D721Med (cell line): ENCODE results near the gene ATP6AP2.
A peak's percentile ranks its signal among the peaks of the same experiment; 100 is the strongest.
"Not testable (repeated sequence)": the region's sequence is repeated elsewhere in the genome, so short reads cannot be mapped to it uniquely, and the experiment has no call there.

ENCODE experiments used
- DNase-seq: peaks from one replicate; pipeline ENCODE4 v3.0.0; 2011; ENCODE audit warnings: low spot score; ENCODE audit not compliant: insufficient read length
- FAIRE-seq: peaks from 2 replicates; lab custom pipeline; 2011; peaks lifted over from hg19 to GRCh38; lab: Jason Lieb, UNC
- TF ChIP-seq, protein P1 (sequence below): IDR thresholded peaks from 2 replicates; pipeline ENCODE4 v1.5.1; 2012; ENCODE audit warnings: mild to moderate bottlenecking, control low read depth; ENCODE audit not compliant: insufficient read depth; ENCODE audit errors: missing control alignments

ATP6AP2 gene

DNA sequence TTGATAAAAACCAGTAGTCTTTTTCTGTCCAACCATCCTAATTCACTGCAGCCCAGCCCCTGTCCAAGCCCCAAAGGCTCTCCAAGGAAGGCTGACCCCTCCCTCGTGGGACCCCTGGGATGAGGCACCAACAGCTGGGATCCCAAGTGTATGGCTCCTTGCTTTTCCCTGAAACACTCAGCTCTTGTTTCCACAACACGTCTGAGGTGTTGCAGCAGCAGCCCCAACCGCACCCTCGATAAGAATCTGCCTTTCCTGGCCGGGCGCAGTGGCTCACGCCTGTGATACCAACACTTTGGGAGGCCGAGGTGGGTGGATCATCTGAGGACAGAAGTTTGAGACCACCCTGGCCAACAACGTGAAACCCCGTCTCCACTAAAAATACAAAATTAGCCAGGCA is 17.0 kb upstream of the ATP6AP2 start:
- TF ChIP-seq, protein P1, sequence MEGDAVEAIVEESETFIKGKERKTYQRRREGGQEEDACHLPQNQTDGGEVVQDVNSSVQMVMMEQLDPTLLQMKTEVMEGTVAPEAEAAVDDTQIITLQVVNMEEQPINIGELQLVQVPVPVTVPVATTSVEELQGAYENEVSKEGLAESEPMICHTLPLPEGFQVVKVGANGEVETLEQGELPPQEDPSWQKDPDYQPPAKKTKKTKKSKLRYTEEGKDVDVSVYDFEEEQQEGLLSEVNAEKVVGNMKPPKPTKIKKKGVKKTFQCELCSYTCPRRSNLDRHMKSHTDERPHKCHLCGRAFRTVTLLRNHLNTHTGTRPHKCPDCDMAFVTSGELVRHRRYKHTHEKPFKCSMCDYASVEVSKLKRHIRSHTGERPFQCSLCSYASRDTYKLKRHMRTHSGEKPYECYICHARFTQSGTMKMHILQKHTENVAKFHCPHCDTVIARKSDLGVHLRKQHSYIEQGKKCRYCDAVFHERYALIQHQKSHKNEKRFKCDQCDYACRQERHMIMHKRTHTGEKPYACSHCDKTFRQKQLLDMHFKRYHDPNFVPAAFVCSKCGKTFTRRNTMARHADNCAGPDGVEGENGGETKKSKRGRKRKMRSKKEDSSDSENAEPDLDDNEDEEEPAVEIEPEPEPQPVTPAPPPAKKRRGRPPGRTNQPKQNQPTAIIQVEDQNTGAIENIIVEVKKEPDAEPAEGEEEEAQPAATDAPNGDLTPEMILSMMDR = no peak
- FAIRE-seq = no peak
- DNase-seq = no peak

DNA sequence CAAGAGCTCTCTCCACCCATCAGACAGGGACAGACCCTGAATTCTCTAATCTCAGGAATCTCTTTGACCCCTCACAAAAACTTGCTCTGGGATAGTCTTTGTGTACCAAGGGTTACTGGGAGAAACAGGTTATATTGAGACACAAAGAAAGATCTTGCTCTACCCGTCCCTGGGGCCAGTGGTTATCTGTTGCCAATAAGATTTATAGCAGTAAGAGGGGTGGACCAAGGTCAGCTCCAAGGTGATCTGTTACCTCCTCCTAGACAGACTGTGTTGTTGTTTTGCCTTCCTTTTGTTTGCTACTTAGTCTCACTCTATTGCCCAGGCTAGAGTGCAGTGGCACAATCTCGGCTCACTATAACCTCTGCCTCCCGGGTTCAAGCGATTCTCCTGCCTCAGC is 16.3 kb upstream of the ATP6AP2 start:
- FAIRE-seq (no peak), DNase-seq (no peak)
- TF ChIP-seq, protein P1 = no peak

DNA sequence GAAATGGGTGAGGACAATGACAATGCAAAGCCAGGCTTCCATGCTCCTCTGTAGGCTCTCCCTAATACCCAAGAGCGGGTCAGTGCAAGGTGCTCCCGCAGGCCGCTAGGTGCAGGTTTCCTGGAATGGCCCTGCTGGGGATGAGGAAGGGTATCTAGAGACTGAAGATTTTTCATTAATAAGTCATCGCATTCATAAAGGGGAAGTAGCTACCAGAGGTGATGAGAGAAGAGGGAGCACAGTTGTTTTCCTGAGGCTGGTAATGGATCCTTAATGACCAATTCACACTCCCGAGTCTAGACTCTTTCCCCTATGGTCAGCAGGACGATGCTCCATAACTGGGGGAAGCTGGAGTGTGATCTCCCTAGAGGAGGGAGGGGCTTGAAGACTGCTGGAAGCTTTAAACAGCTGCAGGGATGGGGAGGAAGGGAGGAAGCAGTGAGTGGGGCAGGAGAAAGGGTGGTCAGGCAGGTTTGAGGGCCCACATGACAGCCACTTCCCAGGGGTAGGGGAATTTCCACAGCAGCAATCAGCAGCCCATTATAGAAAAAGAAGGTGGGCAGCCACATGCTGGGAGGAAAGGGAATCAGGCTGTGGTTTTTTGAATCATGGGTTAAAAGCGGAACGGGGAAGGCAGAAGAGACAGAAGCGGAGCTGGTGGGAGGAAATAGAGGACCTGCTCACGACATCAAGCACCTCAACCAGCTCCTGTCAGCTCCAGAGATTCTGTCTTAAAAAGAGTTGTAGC is 10.2 kb upstream of the ATP6AP2 start:
- FAIRE-seq (no peak), DNase-seq (no peak)
- TF ChIP-seq, protein P1 = no peak

DNA sequence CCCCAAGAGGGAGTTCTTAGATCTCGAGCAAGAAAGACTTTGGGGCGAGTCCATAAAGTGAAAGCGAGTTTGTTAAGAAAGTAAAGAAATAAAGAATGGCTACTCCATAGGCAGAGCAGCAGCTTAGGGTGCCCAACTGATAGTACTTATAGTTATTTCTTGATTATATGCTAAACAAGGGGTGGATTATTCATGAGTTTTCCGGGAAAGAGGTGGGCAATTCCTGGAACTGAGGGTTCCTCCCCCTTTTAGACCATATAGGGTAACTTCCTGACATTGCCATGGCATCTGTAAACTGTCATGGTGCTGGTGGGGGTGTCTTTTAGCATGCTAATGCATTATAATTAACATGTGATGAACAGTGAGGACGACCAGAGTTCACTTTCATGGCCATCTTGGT is 9.6 kb upstream of the ATP6AP2 start:
- not testable (repeated sequence) for DNase-seq, FAIRE-seq

DNA sequence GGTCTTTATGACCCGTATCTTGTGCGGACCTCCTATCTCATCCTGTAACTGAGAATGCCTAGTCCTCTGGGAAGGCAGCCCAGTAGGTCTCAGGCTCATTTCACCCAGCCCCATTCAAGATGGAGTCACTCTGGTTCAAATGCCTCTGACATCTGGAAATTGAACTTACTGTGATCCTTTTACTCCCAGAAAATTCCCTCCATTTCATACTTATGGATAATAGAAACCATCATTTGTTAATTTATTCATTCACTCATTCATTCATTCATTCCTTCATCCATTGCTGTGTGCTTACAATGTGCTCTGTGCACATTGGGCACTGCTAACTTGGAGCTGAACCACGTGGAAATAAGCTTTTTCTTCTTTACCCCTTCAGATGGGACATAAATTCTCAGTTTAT is 9.2 kb upstream of the ATP6AP2 start:
- FAIRE-seq = no peak
- TF ChIP-seq, protein P1 = no peak
- DNase-seq = no peak

DNA sequence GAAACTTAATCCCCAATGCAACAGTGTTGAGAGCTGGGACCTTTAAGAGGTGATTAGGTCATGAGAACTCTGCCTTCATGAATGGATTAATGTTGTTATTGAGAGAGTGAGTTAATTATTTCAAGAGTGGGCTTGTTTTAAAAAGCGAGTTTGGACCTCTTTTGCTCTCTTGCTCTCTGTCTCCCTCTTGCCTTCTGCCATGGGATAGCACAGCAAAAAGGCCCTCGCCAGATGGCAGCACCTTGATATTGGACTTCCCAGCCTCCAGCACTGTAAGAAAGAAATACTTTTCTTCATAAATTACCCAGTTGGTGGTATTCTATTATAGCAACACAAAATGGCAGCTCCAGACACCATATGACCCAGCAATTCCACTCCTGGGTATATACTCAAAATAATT is 7.0 kb upstream of the ATP6AP2 start:
- FAIRE-seq (no peak), DNase-seq (no peak)
- TF ChIP-seq, protein P1 = peak; percentile 55

DNA sequence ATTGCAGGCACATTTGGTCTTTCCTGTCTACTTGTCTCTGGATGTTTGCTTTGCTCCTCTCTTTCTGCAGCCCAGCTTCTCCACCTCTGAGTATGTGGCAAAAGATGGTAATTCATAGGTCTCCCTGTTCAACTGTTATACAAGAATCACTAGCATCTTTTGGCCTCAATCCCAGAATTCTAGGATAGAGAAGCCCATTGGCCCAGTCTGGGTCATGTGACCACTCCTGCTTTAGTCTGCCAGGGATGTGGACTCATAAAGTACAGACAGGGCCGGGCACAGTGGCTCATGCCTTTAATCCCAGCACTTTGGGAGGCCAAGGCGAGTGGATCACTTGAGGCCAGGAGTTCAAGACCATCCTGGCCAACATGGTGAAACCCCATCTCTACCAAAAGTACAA is 5.4 kb upstream of the ATP6AP2 start:
- DNase-seq, FAIRE-seq: not testable (repeated sequence)

DNA sequence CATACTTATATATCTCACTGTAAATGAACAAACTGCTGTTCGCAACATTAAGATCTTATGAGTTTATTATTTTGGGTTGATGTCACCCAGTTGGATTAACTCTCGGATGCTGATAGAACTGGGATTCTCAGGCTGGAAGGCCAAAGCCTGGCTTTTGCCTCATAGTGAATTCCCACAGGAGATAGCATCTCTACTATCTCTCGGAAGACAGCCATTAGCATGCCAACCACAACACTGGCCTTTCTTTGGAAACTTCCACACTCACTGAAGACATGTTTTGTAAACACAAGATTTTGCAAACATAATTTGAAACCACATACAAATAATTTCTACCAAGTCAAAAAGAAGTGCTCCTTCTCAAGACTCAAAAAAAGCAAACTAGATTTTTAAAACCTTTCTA is 4.5 kb upstream of the ATP6AP2 start:
- DNase-seq (no peak), FAIRE-seq (no peak)
- TF ChIP-seq, protein P1 = no peak
